Keratinocyte (primary cell): ENCODE data around the gene ENKD1.

Experiments used
- EZH2 ChIP-seq: IDR thresholded peaks from one replicate; pipeline ENCODE4 v1.6.1; 2012; ENCODE audit warnings: inconsistent platforms, mild to moderate bottlenecking, low read length, moderate library complexity
- TF ChIP-seq, protein P1 (sequence below), 3 experiments: IDR thresholded peaks in 1 of 3; conservative IDR thresholded peaks in 1 of 3; optimal IDR thresholded peaks in 1 of 3; 2 replicates in 2 of 3; 3 replicates in 1 of 3; pipeline versions ENCODE3 to v1.5.1; 2011; ENCODE audit warnings: low read length in 3 of 3, mild to moderate bottlenecking in 3 of 3, moderate library complexity in 2 of 3, control low read depth in 1 of 3, inconsistent platforms in 1 of 3; ENCODE audit not compliant: insufficient read depth in 2 of 3; ENCODE audit errors: extremely low read depth in 1 of 3

DNA sequence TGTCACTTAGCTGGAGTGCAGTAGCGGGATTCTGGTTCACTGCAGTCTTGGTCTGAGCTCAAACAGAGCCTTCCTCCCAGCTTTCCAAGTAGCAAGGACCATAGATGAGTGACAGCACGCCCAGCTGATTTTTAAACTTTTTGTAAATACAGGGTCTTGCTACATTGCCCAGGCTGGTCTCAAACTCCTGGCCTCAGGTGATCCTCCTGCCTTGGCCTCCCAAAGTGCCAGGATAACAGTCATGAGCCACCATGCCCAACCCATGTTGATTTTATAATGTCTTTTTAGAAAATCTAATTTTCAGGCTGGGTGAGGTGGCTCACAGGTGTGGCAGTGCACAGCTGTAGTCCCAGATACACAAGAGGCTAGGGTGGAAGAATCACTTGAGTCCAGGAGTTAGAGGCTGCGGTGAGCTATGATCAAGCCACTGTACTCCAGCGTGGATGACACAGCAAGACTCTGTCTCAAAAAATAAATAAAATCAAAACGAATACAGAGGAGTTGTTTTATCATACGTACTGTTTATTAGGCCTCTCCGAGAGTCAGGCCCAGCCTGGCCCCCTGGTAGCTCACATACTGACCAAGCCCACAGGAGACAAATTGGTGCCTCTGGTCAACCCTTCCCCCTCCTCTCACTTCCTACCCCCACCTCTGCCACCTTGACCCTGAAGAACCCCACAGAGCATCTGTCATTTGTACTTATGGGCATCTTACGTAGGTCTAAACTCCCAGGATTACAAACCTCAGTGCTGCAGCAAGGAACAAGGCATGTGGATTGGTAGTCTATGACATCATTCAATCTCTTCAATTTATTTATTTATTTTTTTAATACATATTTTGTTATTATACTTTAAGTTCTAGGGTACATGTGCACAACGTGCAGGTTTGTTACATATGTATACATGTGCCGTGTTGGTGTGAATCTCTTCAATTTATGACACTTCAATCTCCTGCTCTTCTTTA, 13.7 kb upstream of the ENKD1 start:
- TF ChIP-seq, protein P1, sequence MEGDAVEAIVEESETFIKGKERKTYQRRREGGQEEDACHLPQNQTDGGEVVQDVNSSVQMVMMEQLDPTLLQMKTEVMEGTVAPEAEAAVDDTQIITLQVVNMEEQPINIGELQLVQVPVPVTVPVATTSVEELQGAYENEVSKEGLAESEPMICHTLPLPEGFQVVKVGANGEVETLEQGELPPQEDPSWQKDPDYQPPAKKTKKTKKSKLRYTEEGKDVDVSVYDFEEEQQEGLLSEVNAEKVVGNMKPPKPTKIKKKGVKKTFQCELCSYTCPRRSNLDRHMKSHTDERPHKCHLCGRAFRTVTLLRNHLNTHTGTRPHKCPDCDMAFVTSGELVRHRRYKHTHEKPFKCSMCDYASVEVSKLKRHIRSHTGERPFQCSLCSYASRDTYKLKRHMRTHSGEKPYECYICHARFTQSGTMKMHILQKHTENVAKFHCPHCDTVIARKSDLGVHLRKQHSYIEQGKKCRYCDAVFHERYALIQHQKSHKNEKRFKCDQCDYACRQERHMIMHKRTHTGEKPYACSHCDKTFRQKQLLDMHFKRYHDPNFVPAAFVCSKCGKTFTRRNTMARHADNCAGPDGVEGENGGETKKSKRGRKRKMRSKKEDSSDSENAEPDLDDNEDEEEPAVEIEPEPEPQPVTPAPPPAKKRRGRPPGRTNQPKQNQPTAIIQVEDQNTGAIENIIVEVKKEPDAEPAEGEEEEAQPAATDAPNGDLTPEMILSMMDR (optimal IDR thresholded peaks at IDR 0.05 in 1 of 3, IDR thresholded peaks at IDR 0.05 in 1 of 3, conservative IDR thresholded peaks at IDR 0.05 in 1 of 3; ENCODE audit: extremely low read depth in 1 of 3, insufficient read depth in 2 of 3, low read length in 3 of 3), result no peak
- TF ChIP-seq EZH2, result no peak
